Fibroblast of skin of scalp (primary cell): ENCODE data around the gene GAL3ST2.
"Not testable (repeated sequence)": the region's sequence is repeated elsewhere in the genome, so short reads cannot be mapped to it uniquely, and the experiment has no call there.

Experiments used
- DNase-seq: peaks from one replicate; pipeline ENCODE4 v3.0.0-alpha.2; 2013

GAL3ST2 gene

GRCh38 chr2:241795021-241795999, 18.7 kb downstream of the GAL3ST2 start:
- no peak for DNase-seq

GRCh38 chr2:241796209-241796608, 19.6 kb downstream of the GAL3ST2 start:
- no peak for DNase-seq

GRCh38 chr2:241796610-241797138, 20.1 kb downstream of the GAL3ST2 start:
- no peak for DNase-seq

GRCh38 chr2:241797441-241798080, 20.9 kb downstream of the GAL3ST2 start:
- no peak for DNase-seq

- DNase-seq = no peak
Observed at GRCh38 chr2:241798081-241798630, 21.5 kb downstream of the GAL3ST2 start.

GRCh38 chr2:241798631-241799521, 22.3 kb downstream of the GAL3ST2 start:
- no peak for DNase-seq

GRCh38 chr2:241799522-241800197, 23.0 kb downstream of the GAL3ST2 start:
- no peak for DNase-seq

- DNase-seq = not testable (repeated sequence)
Observed at GRCh38 chr2:241800198-241800903, 23.7 kb downstream of the GAL3ST2 start.

- no peak for DNase-seq
Observed at GRCh38 chr2:241801611-241802420, 25.2 kb downstream of the GAL3ST2 start.

GRCh38 chr2:241802421-241803318, 26.0 kb downstream of the GAL3ST2 start:
- no peak for DNase-seq

GRCh38 chr2:241803387-241804325, 27.0 kb downstream of the GAL3ST2 start:
- peak; percentile 43 for DNase-seq

GRCh38 chr2:241804326-241805229, 28.0 kb downstream of the GAL3ST2 start:
- DNase-seq = peak; percentile 51

GRCh38 chr2:241806217-241806616, 29.6 kb downstream of the GAL3ST2 start:
- not testable (repeated sequence) for DNase-seq

GRCh38 chr2:241808051-241808720, 31.6 kb downstream of the GAL3ST2 start:
- DNase-seq = peak; percentile 4

GRCh38 chr2:241808721-241809382, 32.2 kb downstream of the GAL3ST2 start, which contains the start of gene NEU4:
NEU4 (plus strand) TSS chr2:241809193; CDS start chr2:241814485, 5,292 bp downstream.
- DNase-seq = no peak
